HCT116 (cell line): Measurements from ENCODE around the gene RNF217. TPM values are rescaled to one million over a fixed set of nuclear protein-coding genes. Genes with fewer than 3 reads are reported as not detected.
A peak's percentile ranks its signal among the peaks of the same experiment; 100 is the strongest.

ENCODE experiments used
- ATAC-seq: fragments of 200-7000 bp; cut with Tn5 transposase; 2 replicates; pipeline ENCODE4 v1.9.1; 2020; ENCODE audit warnings: mild to moderate bottlenecking, moderate library complexity
- BruUV-seq: library from RNA; stranded (reverse); fragments of 400-500 nt; replicated peaks from 2 replicates; lab custom pipeline; 2021; lab: Mats Ljungman, UMichigan
- CTCF ChIA-PET: fragments of 300-600 bp; sonication (Branson Sonifier 250); formaldehyde crosslinking; loops from one replicate; lab custom pipeline; 2021; ENCODE audit warnings: antibody characterized with exemption; lab: Charles Lee
- POLR2A ChIA-PET: fragments of 300-600, 350-600 bp; sonication (Branson Sonifier 250); formaldehyde crosslinking; loops from one replicate; lab custom pipeline; 2021; ENCODE audit warnings: antibody characterized with exemption; lab: Charles Lee
- RAD21 ChIA-PET, 2 experiments: fragments of 300-600 bp; sonication (Branson Sonifier 250); formaldehyde crosslinking; loops; one replicate each; lab custom pipeline; 2023; ENCODE audit warnings: low total read pairs in 2 of 2; ENCODE audit not compliant: uncharacterized antibody in 2 of 2, unreplicated experiment in 2 of 2, low non-redundant PET in 1 of 2; lab: Charles Lee
- DNase-seq: peaks from one replicate; pipeline ENCODE4 v3.0.0-alpha.2; 2010; ENCODE audit warnings: low read depth, low spot score
- H2AFZ ChIP-seq: fragments of 200-600 bp; shearing (Covaris generic), sonication (generic); 2 replicates; pipeline ENCODE4 v1.6.1; 2017; ENCODE audit warnings: low read depth, mixed run types, mixed read lengths, antibody characterized with exemption, low read length; ENCODE audit not compliant: poor library complexity, severe bottlenecking
- H3K27ac ChIP-seq: 2 replicates; pipeline ENCODE4 v1.5.1; 2012; ENCODE audit warnings: low read depth, low read length
- H3K27me3 ChIP-seq: fragments of 200-600 bp; sonication (generic); 2 replicates; pipeline ENCODE4 v1.6.1; 2016; ENCODE audit warnings: mixed run types, low read length, mixed read lengths; ENCODE audit not compliant: insufficient read depth
- H3K36me3 ChIP-seq, 2 experiments: fragments of 200-500 bp in 1 of 2; fragments of 200-600 bp in 1 of 2; sonication (Bioruptor generic) in 1 of 2; sonication (generic) in 1 of 2; 2 replicates each; pipeline versions ENCODE4 v1.5.1 to v1.6.1; 2014 to 2016; ENCODE audit warnings: low read length in 2 of 2, inconsistent platforms in 1 of 2, mixed read lengths in 1 of 2, mixed run types in 1 of 2; ENCODE audit not compliant: insufficient read depth in 2 of 2, control insufficient read depth in 1 of 2
- H3K4me1 ChIP-seq, 2 experiments: fragments of 200-600 bp in 1 of 2; sonication (generic) in 1 of 2; 2 replicates each; pipeline versions ENCODE4 v1.5.1 to v1.6.1; 2012 to 2017; ENCODE audit warnings: low read length in 2 of 2, inconsistent platforms in 1 of 2, mild to moderate bottlenecking in 1 of 2, mixed read lengths in 1 of 2, mixed run types in 1 of 2, moderate library complexity in 1 of 2; ENCODE audit not compliant: insufficient read depth in 2 of 2, control insufficient read depth in 1 of 2
- H3K4me2 ChIP-seq: fragments of 200-600 bp; sonication (generic); 2 replicates; pipeline ENCODE4 v1.6.1; 2017; ENCODE audit warnings: mixed run types, low read length, mixed read lengths
- H3K4me3 ChIP-seq, 2 experiments: fragments of 200-600 bp in 1 of 2; sonication (generic) in 1 of 2; replicated peaks in 1 of 2; 2 replicates each; pipeline ENCODE4 v1.5.1; 2011 to 2016; ENCODE audit warnings: low read length in 2 of 2, control low read depth in 1 of 2, low read depth in 1 of 2, mild to moderate bottlenecking in 1 of 2, mixed read lengths in 1 of 2, mixed run types in 1 of 2
- H3K79me2 ChIP-seq: fragments of 200-600 bp; sonication (generic); 2 replicates; pipeline ENCODE4 v1.6.1; 2017; ENCODE audit warnings: mild to moderate bottlenecking, mixed run types, low read length, moderate library complexity, mixed read lengths; ENCODE audit not compliant: insufficient read depth
- H3K9ac ChIP-seq: fragments of 200-600 bp; sonication (generic); 2 replicates; pipeline ENCODE4 v1.6.1; 2016; ENCODE audit warnings: low read length, mixed read lengths
- H3K9me2 ChIP-seq: fragments of 200-600 bp; sonication (generic), shearing (Covaris generic); 2 replicates; pipeline ENCODE4 v1.6.1; 2017; ENCODE audit warnings: mixed run types, mild to moderate bottlenecking, moderate library complexity; ENCODE audit not compliant: insufficient read depth
- H3K9me3 ChIP-seq, 2 experiments: fragments of 200-500 bp in 1 of 2; fragments of 200-600 bp in 1 of 2; sonication (Bioruptor generic) in 1 of 2; sonication (generic) in 1 of 2; 2 replicates each; pipeline ENCODE4 v1.6.1; 2014 to 2017; ENCODE audit warnings: low read length in 2 of 2, mixed read lengths in 2 of 2, inconsistent platforms in 1 of 2, low read depth in 1 of 2, mild to moderate bottlenecking in 1 of 2, mixed run types in 1 of 2, moderate library complexity in 1 of 2; ENCODE audit not compliant: control insufficient read depth in 1 of 2, insufficient read depth in 1 of 2
- H4K20me1 ChIP-seq: fragments of 200-600 bp; sonication (generic), shearing (Covaris generic); 2 replicates; pipeline ENCODE4 v1.6.1; 2017; ENCODE audit warnings: mixed run types, mild to moderate bottlenecking, moderate library complexity; ENCODE audit not compliant: insufficient read depth
- ATF3 ChIP-seq: IDR thresholded peaks from 2 replicates; pipeline ENCODE4 v1.6.1; 2012
- CBX3 ChIP-seq: IDR thresholded peaks from 2 replicates; pipeline ENCODE4 v1.6.1; 2012; ENCODE audit warnings: low read depth
- CEBPB ChIP-seq: IDR thresholded peaks from 2 replicates; pipeline ENCODE4 v1.6.1; 2012; ENCODE audit warnings: low read depth
- EGR1 ChIP-seq: IDR thresholded peaks from 2 replicates; pipeline ENCODE4 v1.6.1; 2012; ENCODE audit warnings: low read depth
- ELF1 ChIP-seq: IDR thresholded peaks from 2 replicates; pipeline ENCODE4 v1.6.1; 2012; ENCODE audit warnings: low read depth, borderline replicate concordance
- EZH2 ChIP-seq: fragments of 200-600 bp; sonication (generic); IDR thresholded peaks from 2 replicates; pipeline ENCODE4 v1.6.1; 2017; ENCODE audit warnings: antibody characterized with exemption, mixed run types
- EZH2phosphoT487 ChIP-seq: fragments of 200-600 bp; IDR thresholded peaks from 2 replicates; pipeline ENCODE4 v1.6.1; 2018; ENCODE audit warnings: antibody characterized with exemption, borderline replicate concordance
- MAX ChIP-seq: IDR thresholded peaks from 2 replicates; pipeline ENCODE4 v1.6.1; 2012
- POLR2A ChIP-seq: IDR thresholded peaks from 2 replicates; pipeline ENCODE4 v1.7.0; 2011; ENCODE audit warnings: borderline replicate concordance; ENCODE audit not compliant: insufficient read depth, insufficient read length; ENCODE audit errors: extremely low read depth
- POLR2AphosphoS5 ChIP-seq: IDR thresholded peaks from 2 replicates; pipeline ENCODE4 v1.6.1; 2011; ENCODE audit warnings: mild to moderate bottlenecking, low read depth, low read length, moderate library complexity
- RAD21 ChIP-seq: IDR thresholded peaks from 2 replicates; pipeline ENCODE4 v1.6.1; 2012; ENCODE audit warnings: low read depth, mild to moderate bottlenecking
- SIN3A ChIP-seq: IDR thresholded peaks from 2 replicates; pipeline ENCODE4 v1.6.1; 2012; ENCODE audit warnings: low read depth
- SP1 ChIP-seq: IDR thresholded peaks from 2 replicates; pipeline ENCODE4 v1.6.1; 2012; ENCODE audit warnings: low read depth
- TCF7L2 ChIP-seq: IDR thresholded peaks from 2 replicates; pipeline ENCODE4 v1.7.0; 2011; ENCODE audit warnings: borderline replicate concordance, inconsistent platforms; ENCODE audit not compliant: insufficient read depth, insufficient read length; ENCODE audit errors: extremely low read depth
- ZNF274 ChIP-seq: fragments of 200-500 bp; sonication (Bioruptor generic); IDR thresholded peaks from 2 replicates; pipeline ENCODE4 v1.6.1; 2014; ENCODE audit warnings: mild to moderate bottlenecking, low read depth, low read length, inconsistent platforms
- intact Hi-C: fragments of 100-400 bp; cut with micrococcal nuclease; formaldehyde crosslinking; loops from 2 replicates; pipeline ENCODE4 v1.10.0; 2022
- total RNA-seq: library from RNA; stranded (reverse); gene quantifications from one replicate; pipeline ENCODE4 v1.2.1, GENCODE V29; 2021; ENCODE audit not compliant: unreplicated experiment

RNF217 gene
- total RNA-seq, 1 experiment from 2014 or later, result 20.4 TPM

- Histone ChIP-seq H2AFZ (peak overlapping the region; percentile 70), H3K9me2 (no peaks in the 10 kb centered on the region), H4K20me1 (no peaks in the 10 kb centered on the region), H3K4me3 (peak overlapping the region; percentile 66 to 71), H3K9ac (peak overlapping the region; percentile 74), H3K9me3 (no peaks in the 10 kb centered on the region)
- CTCF ChIA-PET, result no interaction called here
- TF ChIP-seq SP1, result no peak
- no peak for TF ChIP-seq SIN3A
- TF ChIP-seq POLR2AphosphoS5, result no peak
- TF ChIP-seq ATF3, result no peak
- no peak for TF ChIP-seq ELF1
- TF ChIP-seq POLR2A, result no peak
- no peak for TF ChIP-seq CBX3
- TF ChIP-seq EZH2, result no peak
- no peak for TF ChIP-seq CEBPB
- TF ChIP-seq RAD21, result no peak
- TF ChIP-seq MAX, result no peak
- no peak for TF ChIP-seq ZNF274
- TF ChIP-seq EZH2phosphoT487, result no peak
- TF ChIP-seq TCF7L2, result no peak
- no peak for TF ChIP-seq EGR1
- TF ChIP-seq, all 23 proteins: peak for 0
- H3K79me2 ChIP-seq, result peaks cover 28% of the 10 kb centered on the region
- H3K4me1 ChIP-seq, result peaks cover 26 to 50% of the 10 kb centered on the region in 2 experiments
- ChIA-PET POLR2A (no interaction called here), RAD21 (no interaction called here)
- H3K4me2 ChIP-seq, result peak overlapping the region; percentile 93
- no peak overlapping the region for H3K27ac ChIP-seq
- intact Hi-C loops, result loop anchor here (10.0 kb wide), 1 partner anchor 144 kb away; no protein-coding TSS in a partner anchor
- ATAC-seq (no peak), DNase-seq (no peak)
- H3K27me3 ChIP-seq, result no peaks in the 10 kb centered on the region
- no TSS peak for BruUV-seq
- H3K36me3 ChIP-seq, result no peaks in the 10 kb centered on the region
These were observed 1.3 kb upstream of the RNF217 start for GRCh38 chr6:124960757-124961463.
